ENCODE data around the gene ZNF28.
"Not testable (repeated sequence)": the region's sequence is repeated elsewhere in the genome, so short reads cannot be mapped to it uniquely, and the experiment has no call there.

The ZNF28 gene

DNA sequence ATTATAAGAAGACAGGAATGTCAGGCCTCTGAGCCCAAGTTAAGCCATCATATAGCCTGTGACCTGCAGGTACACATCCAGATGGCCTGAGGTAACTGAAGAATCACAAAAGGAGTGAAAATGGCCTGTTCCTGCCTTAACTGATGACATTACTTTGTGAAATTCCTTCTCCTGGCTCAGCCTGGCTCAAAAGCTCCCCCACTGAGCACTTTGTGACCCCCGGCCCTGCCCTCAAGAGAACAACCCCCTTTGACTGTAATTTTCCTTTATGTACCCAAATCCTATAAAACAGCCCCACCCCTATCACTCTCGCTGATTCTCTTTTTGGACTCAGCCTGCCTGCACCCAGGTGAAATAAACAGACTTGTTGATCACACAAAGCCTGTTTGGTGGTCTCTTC is 65.0 kb downstream of the ZNF28 start:
- DNase-seq, result not testable (repeated sequence)

DNA sequence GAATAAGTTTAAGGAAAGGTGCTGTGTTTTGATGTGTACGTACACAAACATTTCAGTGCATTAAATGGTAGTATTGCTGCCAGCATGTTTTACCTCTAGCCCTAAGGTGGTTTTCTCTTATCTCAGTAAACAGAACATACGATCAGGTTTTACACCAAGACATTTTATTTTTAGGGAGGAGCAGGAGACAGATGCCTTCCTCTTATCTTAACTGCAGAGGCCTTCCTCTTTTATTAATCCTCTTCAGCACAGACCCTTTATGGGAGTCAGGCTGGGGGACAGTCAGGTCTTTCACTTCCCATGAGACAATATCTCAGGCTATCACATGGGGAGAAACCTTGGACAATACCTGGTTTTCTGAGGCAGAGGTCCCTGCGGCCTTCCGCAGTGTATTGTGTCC is 71.7 kb downstream of the ZNF28 start:
- no peak for DNase-seq

GRCh38 chr19:52748336-52748950 is 73.0 kb downstream of the ZNF28 start:
- DNase-seq, result peak; percentile 30

All from NCI-H1105 (cell line).